NB4 (cell line): Measurements from ENCODE around the gene ZNF134.

Source experiments
- POLR2A ChIP-seq: IDR thresholded peaks from 2 replicates; pipeline ENCODE4 v1.6.1; 2011; ENCODE audit warnings: mild to moderate bottlenecking; ENCODE audit not compliant: insufficient read length; ENCODE audit errors: extremely low read depth
- TF ChIP-seq, protein P1 (sequence below): IDR thresholded peaks from one replicate; pipeline ENCODE4 v1.5.1; 2012; ENCODE audit warnings: low read depth, low read length
- TF ChIP-seq, protein P2 (sequence below): IDR thresholded peaks from 2 replicates; pipeline ENCODE4 v1.6.1; 2011; ENCODE audit warnings: low read depth, low read length

DNA sequence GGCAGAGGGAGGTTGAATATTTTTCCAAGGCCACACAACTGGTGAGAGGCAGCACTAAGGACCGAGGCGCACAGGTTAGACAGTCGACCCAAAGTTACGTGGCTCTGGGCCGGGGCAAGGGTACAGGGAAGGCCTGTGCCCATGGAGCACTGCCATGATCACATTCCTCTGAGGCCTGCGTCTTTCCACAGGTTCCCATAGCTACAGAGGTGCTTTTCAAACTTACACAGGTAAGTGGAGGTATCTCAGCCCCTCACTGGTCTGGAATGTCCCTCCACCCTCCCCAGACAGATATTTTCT, 19.7 kb downstream of the ZNF134 start:
- TF ChIP-seq, protein P1, sequence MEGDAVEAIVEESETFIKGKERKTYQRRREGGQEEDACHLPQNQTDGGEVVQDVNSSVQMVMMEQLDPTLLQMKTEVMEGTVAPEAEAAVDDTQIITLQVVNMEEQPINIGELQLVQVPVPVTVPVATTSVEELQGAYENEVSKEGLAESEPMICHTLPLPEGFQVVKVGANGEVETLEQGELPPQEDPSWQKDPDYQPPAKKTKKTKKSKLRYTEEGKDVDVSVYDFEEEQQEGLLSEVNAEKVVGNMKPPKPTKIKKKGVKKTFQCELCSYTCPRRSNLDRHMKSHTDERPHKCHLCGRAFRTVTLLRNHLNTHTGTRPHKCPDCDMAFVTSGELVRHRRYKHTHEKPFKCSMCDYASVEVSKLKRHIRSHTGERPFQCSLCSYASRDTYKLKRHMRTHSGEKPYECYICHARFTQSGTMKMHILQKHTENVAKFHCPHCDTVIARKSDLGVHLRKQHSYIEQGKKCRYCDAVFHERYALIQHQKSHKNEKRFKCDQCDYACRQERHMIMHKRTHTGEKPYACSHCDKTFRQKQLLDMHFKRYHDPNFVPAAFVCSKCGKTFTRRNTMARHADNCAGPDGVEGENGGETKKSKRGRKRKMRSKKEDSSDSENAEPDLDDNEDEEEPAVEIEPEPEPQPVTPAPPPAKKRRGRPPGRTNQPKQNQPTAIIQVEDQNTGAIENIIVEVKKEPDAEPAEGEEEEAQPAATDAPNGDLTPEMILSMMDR, result no peak
- TF ChIP-seq, protein P2, sequence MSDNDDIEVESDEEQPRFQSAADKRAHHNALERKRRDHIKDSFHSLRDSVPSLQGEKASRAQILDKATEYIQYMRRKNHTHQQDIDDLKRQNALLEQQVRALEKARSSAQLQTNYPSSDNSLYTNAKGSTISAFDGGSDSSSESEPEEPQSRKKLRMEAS, result no peak
- TF ChIP-seq POLR2A, result no peak
